K562 (cell line): Measurements from ENCODE around the gene SENP7. TPM values are rescaled to one million over a fixed set of nuclear protein-coding genes. Genes with fewer than 3 reads are reported as not detected.
A peak's percentile ranks its signal among the peaks of the same experiment; 100 is the strongest.

Experiments
- DIDO1 ChIP-seq: fragments of 450-650 bp; IDR thresholded peaks from 2 replicates; pipeline ENCODE4 v1.6.1; 2016; ENCODE audit warnings: low read depth, missing biosample characterization, missing genetic modification characterization
- HIVEP1 ChIP-seq: fragments of 250-450 bp; sonication (Bioruptor Pico); IDR thresholded peaks from 2 replicates; pipeline ENCODE4 v1.4.0; 2020; ENCODE audit warnings: mild to moderate bottlenecking
- ILK ChIP-seq: fragments of 450-650 bp; IDR thresholded peaks from 2 replicates; pipeline ENCODE4 v1.6.1; 2016; ENCODE audit warnings: missing genetic modification characterization, low read depth, mild to moderate bottlenecking, missing compliant biosample characterization, moderate library complexity, borderline replicate concordance
- TEAD1 ChIP-seq, 2 experiments: fragments of 450-650 bp in 1 of 2; sonication (generic) in 1 of 2; formaldehyde crosslinking; IDR thresholded peaks; 2 replicates each; pipeline versions ENCODE4 v1.4.0 to v1.8.0; 2020 to 2022; ENCODE audit warnings: mild to moderate bottlenecking in 2 of 2, missing genetic modification reagents in 1 of 2
- TGIF2 ChIP-seq: sonication (generic); formaldehyde crosslinking; IDR thresholded peaks from 2 replicates; pipeline ENCODE4 v1.8.1; 2022; ENCODE audit warnings: mild to moderate bottlenecking, missing genetic modification reagents, moderate library complexity
- ZBTB7A ChIP-seq: IDR thresholded peaks from 2 replicates; pipeline ENCODE4 v1.6.1; 2011; ENCODE audit warnings: low read depth, mild to moderate bottlenecking, low read length, moderate library complexity, borderline replicate concordance; ENCODE audit not compliant: control insufficient read depth
- ZSCAN32 ChIP-seq: fragments of 450-650 bp; formaldehyde crosslinking; IDR thresholded peaks from 2 replicates; pipeline ENCODE4 v1.4.0; 2020; ENCODE audit warnings: mild to moderate bottlenecking, moderate library complexity
- polyA plus RNA-seq, 8 experiments: library from polyadenylated mRNA; depleted of rRNA in 4 of 8; stranded (reverse) in 5 of 8; unstranded in 3 of 8; fragments of >200 nt; fragmentation: Nextera tagmentation in 2 of 8; fragmentation: Illumina TruSeq in 1 of 8; extraction: Ambion mirVana in 2 of 8; extraction: Trizol in 1 of 8; gene quantifications; 2 replicates each; pipeline versions ENCODE4 v1.2.1 to v1.2.3, GENCODE V29; 2011 to 2014; ENCODE audit warnings: inconsistent platforms in 1 of 8, missing spikeins in 1 of 8
- total RNA-seq, 7 experiments: library from RNA; depleted of rRNA in 6 of 7; stranded (reverse); fragments of >200 nt in 6 of 7; fragmentation: Illumina TruSeq in 2 of 7; extraction: Trizol in 2 of 7; gene quantifications; 2 replicates each; pipeline versions ENCODE4 v1.2.1 to v1.2.3, GENCODE V29; 2011 to 2021; ENCODE audit warnings: low replicate concordance in 1 of 7
- TF ChIP-seq, protein P1 (sequence below): sonication (generic); formaldehyde crosslinking; IDR thresholded peaks from 2 replicates; pipeline ENCODE4 v1.8.0; 2022; ENCODE audit warnings: mild to moderate bottlenecking, missing genetic modification reagents
- TF ChIP-seq, protein P2 (sequence below): fragments of 250-450 bp; sonication (Bioruptor Pico); IDR thresholded peaks from 2 replicates; pipeline ENCODE4 v1.8.0; 2022; ENCODE audit warnings: inconsistent platforms

Gene SENP7
- total and polyA plus RNA-seq, 9 of the 15 experiments (the other 6 are each of a cell fraction or from before 2014, with no cell fraction given), result 4.1 to 21.9 (median 10.7) TPM

DNA sequence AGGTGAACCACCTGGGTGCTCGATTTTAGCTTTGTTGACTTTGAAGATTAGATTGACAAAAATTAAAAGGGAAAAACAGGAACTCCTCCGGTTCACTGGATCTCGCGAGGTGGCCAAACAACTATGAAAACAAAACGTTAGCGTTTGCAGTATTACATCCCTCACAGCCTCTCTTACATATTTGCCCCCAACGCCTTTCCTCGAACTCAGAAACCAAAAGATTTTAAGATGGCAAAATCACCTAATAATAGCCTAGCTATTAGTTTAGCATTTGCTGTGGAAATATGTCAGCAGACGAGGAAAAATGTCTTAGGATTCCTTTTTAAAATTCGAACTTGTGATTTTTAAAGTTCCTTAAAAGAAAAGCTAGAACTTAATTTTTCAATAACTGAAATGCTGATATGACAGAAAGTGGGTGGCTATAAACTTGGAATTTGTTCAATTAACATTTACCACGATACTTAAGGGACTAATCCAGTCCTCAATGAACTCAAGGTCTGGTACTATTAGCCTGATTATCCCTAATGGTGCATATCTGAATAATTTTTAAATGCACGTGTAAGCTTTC, 491 bp upstream of the SENP7 start (continued):
- TF ChIP-seq, protein P1, sequence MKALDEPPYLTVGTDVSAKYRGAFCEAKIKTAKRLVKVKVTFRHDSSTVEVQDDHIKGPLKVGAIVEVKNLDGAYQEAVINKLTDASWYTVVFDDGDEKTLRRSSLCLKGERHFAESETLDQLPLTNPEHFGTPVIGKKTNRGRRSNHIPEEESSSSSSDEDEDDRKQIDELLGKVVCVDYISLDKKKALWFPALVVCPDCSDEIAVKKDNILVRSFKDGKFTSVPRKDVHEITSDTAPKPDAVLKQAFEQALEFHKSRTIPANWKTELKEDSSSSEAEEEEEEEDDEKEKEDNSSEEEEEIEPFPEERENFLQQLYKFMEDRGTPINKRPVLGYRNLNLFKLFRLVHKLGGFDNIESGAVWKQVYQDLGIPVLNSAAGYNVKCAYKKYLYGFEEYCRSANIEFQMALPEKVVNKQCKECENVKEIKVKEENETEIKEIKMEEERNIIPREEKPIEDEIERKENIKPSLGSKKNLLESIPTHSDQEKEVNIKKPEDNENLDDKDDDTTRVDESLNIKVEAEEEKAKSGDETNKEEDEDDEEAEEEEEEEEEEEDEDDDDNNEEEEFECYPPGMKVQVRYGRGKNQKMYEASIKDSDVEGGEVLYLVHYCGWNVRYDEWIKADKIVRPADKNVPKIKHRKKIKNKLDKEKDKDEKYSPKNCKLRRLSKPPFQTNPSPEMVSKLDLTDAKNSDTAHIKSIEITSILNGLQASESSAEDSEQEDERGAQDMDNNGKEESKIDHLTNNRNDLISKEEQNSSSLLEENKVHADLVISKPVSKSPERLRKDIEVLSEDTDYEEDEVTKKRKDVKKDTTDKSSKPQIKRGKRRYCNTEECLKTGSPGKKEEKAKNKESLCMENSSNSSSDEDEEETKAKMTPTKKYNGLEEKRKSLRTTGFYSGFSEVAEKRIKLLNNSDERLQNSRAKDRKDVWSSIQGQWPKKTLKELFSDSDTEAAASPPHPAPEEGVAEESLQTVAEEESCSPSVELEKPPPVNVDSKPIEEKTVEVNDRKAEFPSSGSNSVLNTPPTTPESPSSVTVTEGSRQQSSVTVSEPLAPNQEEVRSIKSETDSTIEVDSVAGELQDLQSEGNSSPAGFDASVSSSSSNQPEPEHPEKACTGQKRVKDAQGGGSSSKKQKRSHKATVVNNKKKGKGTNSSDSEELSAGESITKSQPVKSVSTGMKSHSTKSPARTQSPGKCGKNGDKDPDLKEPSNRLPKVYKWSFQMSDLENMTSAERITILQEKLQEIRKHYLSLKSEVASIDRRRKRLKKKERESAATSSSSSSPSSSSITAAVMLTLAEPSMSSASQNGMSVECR (CRISPR knock-in tag), result no peak
- TF ChIP-seq TGIF2 (CRISPR knock-in tag) (no peak), ZBTB7A (no peak), DIDO1 (tag) (0 out of 2 replicates have a peak, but pooled peaks have one; percentile 32), ZSCAN32 (CRISPR knock-in tag) (no peak), TEAD1 (CRISPR knock-in tag; IDR thresholded peaks at IDR 0.05) (no peak), HIVEP1 (CRISPR knock-in tag) (no peak), ILK (tag) (no peak)
- TF ChIP-seq, protein P2, sequence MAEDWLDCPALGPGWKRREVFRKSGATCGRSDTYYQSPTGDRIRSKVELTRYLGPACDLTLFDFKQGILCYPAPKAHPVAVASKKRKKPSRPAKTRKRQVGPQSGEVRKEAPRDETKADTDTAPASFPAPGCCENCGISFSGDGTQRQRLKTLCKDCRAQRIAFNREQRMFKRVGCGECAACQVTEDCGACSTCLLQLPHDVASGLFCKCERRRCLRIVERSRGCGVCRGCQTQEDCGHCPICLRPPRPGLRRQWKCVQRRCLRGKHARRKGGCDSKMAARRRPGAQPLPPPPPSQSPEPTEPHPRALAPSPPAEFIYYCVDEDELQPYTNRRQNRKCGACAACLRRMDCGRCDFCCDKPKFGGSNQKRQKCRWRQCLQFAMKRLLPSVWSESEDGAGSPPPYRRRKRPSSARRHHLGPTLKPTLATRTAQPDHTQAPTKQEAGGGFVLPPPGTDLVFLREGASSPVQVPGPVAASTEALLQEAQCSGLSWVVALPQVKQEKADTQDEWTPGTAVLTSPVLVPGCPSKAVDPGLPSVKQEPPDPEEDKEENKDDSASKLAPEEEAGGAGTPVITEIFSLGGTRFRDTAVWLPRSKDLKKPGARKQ (CRISPR knock-in tag), result no peak
- TF ChIP-seq, all 486 proteins: peak for 20
